Adrenal gland (tissue), 5 donors: ENCODE measurements around the gene ZNF57.

Source experiments
- POLR2A ChIP-seq, 2 donors: fragments of 450-650 bp; IDR thresholded peaks; one replicate each; pipeline ENCODE4 v1.6.1; 2017; ENCODE audit warnings: antibody characterized with exemption in 2 of 2, mild to moderate bottlenecking in 2 of 2, moderate library complexity in 1 of 2
- TF ChIP-seq, protein P1 (sequence below), 6 experiments: fragments of 450-650 bp in 4 of 6; fragments of 200-600 bp in 2 of 6; sonication (generic) in 1 of 6; IDR thresholded peaks; 1 replicate in 5 of 6; 2 replicates in 1 of 6; pipeline versions ENCODE4 v1.5.1 to v1.8.0; 2016 to 2021; ENCODE audit warnings: antibody characterized with exemption in 6 of 6, mild to moderate bottlenecking in 2 of 6, moderate library complexity in 1 of 6
- donor health status: DM: no; HTN: no; CAD: no.

DNA sequence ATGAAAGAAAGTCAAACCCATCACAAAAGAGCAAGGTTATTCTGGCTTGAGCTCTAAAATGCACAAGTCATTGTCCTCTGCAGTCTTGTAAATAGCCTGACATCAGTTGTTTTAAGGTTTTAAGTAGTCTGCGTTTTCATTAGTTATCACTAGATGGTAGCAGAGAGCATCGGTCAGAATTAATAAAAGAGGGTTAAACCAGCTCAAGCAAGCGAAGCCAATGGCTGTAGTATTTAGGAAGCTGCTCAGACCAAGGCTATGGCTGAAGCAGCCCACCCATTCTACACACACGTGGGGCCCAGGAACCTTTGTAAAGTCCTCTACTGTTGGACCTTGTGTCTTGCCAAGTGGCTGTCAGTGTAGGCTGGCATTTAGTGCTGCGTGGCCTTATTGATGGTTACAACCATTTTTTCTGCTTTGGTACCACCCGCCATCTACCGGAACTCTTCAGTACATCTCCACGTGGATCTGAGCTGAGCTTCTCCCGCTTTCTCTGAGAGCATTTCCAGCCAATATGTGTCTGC, 13.3 kb upstream of the ZNF57 start:
- TF ChIP-seq, protein P1, sequence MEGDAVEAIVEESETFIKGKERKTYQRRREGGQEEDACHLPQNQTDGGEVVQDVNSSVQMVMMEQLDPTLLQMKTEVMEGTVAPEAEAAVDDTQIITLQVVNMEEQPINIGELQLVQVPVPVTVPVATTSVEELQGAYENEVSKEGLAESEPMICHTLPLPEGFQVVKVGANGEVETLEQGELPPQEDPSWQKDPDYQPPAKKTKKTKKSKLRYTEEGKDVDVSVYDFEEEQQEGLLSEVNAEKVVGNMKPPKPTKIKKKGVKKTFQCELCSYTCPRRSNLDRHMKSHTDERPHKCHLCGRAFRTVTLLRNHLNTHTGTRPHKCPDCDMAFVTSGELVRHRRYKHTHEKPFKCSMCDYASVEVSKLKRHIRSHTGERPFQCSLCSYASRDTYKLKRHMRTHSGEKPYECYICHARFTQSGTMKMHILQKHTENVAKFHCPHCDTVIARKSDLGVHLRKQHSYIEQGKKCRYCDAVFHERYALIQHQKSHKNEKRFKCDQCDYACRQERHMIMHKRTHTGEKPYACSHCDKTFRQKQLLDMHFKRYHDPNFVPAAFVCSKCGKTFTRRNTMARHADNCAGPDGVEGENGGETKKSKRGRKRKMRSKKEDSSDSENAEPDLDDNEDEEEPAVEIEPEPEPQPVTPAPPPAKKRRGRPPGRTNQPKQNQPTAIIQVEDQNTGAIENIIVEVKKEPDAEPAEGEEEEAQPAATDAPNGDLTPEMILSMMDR (IDR thresholded peaks at IDR 0.05), result peak; percentile 43 to 69 (median 63)
- TF ChIP-seq POLR2A (IDR thresholded peaks at IDR 0.05), result no peak
